LNCAP (cell line): ENCODE data around the gene COPZ2.

Source experiments
- TF ChIP-seq, protein P1 (sequence below): fragments of 450-650 bp; IDR thresholded peaks from 2 replicates; pipeline ENCODE4 v1.5.1; 2017; ENCODE audit warnings: mild to moderate bottlenecking

Gene COPZ2

DNA sequence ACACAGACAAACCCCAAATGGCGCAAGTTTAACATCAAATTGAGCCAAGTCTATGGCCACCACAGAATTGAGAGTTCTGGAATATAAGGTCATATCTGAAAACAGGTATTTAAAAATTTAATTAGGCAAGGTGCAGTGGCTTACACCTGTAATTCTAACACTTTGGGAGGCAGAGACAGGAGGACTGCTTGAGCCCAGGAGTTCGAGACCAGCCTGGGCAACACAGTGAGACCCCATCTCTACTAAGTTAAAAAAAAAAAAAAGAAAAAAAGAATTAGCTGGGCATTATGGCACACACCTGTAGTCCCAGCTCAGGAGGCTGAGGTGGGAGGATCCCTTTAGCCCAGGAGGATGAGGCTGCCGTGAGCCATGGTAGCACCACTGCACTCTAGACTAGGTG is 29.6 kb upstream of the COPZ2 start:
- TF ChIP-seq, protein P1, sequence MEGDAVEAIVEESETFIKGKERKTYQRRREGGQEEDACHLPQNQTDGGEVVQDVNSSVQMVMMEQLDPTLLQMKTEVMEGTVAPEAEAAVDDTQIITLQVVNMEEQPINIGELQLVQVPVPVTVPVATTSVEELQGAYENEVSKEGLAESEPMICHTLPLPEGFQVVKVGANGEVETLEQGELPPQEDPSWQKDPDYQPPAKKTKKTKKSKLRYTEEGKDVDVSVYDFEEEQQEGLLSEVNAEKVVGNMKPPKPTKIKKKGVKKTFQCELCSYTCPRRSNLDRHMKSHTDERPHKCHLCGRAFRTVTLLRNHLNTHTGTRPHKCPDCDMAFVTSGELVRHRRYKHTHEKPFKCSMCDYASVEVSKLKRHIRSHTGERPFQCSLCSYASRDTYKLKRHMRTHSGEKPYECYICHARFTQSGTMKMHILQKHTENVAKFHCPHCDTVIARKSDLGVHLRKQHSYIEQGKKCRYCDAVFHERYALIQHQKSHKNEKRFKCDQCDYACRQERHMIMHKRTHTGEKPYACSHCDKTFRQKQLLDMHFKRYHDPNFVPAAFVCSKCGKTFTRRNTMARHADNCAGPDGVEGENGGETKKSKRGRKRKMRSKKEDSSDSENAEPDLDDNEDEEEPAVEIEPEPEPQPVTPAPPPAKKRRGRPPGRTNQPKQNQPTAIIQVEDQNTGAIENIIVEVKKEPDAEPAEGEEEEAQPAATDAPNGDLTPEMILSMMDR = no peak

DNA sequence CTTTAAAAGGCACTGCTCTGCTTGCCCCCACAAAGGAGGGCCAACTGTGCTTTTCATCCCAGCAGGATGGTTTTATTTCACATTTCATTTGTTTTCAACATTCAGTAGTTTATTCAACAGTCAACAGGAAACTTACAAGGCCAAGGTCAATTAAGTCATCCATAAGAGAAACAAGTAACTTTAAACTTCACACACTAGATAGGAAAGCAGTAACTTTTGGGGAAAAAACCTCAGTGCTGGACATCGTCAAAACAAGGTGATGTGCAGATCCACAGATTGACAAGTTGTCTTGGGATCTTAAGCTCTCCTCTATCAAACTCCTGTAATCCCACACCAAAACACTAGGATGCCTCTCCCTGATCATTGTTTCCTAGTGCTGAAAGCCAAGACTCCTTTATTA is 29.1 kb upstream of the COPZ2 start:
- TF ChIP-seq, protein P1 = no peak

DNA sequence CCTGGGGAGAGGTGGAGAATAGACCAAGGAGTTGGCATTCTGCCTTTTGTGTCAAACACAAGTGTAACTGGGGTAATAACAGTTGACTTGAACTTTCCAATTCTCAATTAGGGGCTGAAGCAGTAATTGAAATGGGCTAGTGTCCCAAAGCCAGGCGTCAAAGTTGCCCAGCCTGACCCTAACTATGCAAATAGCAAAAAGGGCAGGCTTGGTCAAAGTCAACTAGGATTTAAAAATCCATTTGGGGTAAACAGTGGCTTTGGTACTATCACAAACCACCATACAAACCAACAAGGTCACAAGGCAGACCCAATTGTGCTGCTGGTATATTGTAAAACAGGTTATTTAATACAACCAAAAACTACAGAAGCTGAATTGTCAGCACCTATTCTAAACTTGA is 28.6 kb upstream of the COPZ2 start:
- TF ChIP-seq, protein P1 = no peak

DNA sequence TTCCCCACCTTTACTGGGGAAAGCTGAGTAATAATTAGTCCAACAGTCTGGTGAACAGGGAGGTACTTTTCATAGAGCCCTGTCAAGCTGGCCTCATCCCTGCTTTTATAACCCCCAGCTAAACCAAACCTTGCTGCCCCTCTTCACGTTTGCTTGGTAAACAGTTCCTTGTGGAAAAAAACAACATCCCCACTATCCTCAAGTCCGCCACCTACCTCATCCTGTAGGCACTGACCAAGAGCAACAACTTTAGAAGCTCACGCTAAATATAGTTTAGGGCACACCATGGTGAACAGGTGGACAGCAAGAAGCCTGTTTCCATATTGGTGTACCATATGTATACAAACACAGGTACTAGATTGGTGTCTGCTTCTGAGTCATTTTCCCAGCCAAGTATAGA is 27.0 kb upstream of the COPZ2 start:
- TF ChIP-seq, protein P1 = no peak

DNA sequence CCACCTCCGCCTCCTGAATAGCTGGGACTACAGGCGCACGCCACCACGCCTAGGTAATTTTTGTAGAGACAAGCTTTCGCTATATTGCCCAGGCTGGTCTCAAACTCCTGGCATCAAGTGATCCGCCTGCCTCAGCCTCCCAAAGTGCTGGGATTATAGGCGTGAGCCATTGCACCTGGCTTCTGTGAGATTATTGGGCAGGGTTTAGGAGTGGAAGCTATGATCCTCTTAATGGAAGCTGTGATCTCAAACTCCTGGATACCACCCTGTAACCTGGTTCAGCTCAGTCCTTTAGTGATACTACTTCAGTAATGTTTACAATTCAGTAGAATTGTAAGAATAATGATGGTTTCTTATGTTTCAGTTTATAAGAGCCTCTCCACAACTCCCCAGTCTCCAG is 24.7 kb upstream of the COPZ2 start:
- TF ChIP-seq, protein P1 = no peak

DNA sequence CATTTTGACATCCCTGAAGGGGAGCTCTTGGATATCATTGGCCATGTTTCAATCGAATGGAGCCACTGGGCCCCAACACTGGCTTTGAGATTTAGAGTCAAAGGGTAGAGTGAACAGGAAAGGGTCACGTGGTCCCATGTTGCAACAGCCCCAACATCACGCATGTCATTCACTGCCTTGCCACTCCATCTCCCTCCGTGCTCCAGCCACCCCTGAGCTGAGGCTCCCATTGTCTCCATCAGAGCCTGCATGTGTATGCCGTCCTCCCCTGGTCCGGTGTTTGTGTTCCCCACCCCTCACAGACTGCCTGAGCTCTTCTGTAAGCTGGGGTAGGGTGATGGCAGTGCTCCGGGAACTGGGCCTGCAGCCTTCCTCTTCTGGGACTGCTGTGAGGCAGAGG is 22.7 kb upstream of the COPZ2 start:
- TF ChIP-seq, protein P1 = no peak

DNA sequence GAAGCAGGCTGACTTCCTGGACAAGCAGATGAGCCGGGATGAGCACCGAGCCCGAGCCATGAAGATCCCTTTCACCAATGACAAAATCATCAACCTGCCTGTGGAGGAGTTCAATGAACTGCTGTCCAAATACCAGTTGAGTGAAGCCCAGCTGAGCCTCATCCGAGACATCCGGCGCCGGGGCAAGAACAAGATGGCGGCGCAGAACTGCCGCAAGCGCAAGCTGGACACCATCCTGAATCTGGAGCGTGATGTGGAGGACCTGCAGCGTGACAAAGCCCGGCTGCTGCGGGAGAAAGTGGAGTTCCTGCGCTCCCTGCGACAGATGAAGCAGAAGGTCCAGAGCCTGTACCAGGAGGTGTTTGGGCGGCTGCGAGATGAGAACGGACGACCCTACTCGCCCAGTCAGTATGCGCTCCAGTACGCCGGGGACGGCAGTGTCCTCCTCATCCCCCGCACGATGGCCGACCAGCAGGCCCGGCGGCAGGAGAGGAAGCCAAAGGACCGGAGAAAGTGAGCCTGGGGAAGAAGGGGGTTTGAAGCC is 21.6 kb upstream of the COPZ2 start:
- TF ChIP-seq, protein P1 = no peak
